DOHH2 (cell line): ENCODE measurements around the gene IQSEC3.
"Not testable (repeated sequence)": the region's sequence is repeated elsewhere in the genome, so short reads cannot be mapped to it uniquely, and the experiment has no call there.

Experiments
- H3F3A ChIP-seq: fragments of 200-600 bp; sonication (generic), shearing (Covaris generic); 2 replicates; pipeline ENCODE4 v1.6.0; 2016; ENCODE audit warnings: antibody characterized with exemption, mild to moderate bottlenecking; ENCODE audit not compliant: control insufficient read depth, insufficient read depth
- H3K27ac ChIP-seq: fragments of 200-600 bp; sonication (generic); 2 replicates; pipeline ENCODE4 v1.5.1; 2014; ENCODE audit warnings: low read depth, mild to moderate bottlenecking, low read length, moderate library complexity
- H3K27me3 ChIP-seq: fragments of 200-600 bp; sonication (generic); 2 replicates; pipeline ENCODE4 v1.6.1; 2014; ENCODE audit warnings: mild to moderate bottlenecking, low read length, mixed read lengths; ENCODE audit not compliant: control insufficient read depth
- H3K36me3 ChIP-seq: fragments of 200-600 bp; sonication (generic); 2 replicates; pipeline ENCODE4 v1.6.1; 2014; ENCODE audit warnings: mild to moderate bottlenecking, low read length, moderate library complexity, mixed read lengths; ENCODE audit not compliant: control insufficient read depth
- H3K4me1 ChIP-seq: fragments of 200-600 bp; sonication (generic); 2 replicates; pipeline ENCODE4 v1.6.1; 2014; ENCODE audit warnings: mild to moderate bottlenecking, low read length, mixed read lengths; ENCODE audit not compliant: control insufficient read depth
- H3K4me2 ChIP-seq: fragments of 200-600 bp; sonication (generic); 2 replicates; pipeline ENCODE4 v1.6.0; 2014; ENCODE audit warnings: mild to moderate bottlenecking, low read length, moderate library complexity
- H3K4me3 ChIP-seq: fragments of 200-600 bp; sonication (generic); 2 replicates; pipeline ENCODE4 v1.5.1; 2014; ENCODE audit warnings: mild to moderate bottlenecking, low read length, mixed read lengths
- H3K79me2 ChIP-seq: fragments of 200-600 bp; sonication (generic); 2 replicates; pipeline ENCODE4 v1.6.1; 2014; ENCODE audit warnings: mild to moderate bottlenecking, low read length, mixed read lengths; ENCODE audit not compliant: control insufficient read depth
- H3K9me2 ChIP-seq: fragments of 200-600 bp; sonication (generic); replicated peaks from 2 replicates; pipeline ENCODE4 v1.6.1; 2014; ENCODE audit warnings: mild to moderate bottlenecking, low read length, mixed read lengths; ENCODE audit not compliant: control insufficient read depth
- H3K9me3 ChIP-seq: fragments of 200-600 bp; sonication (generic); 2 replicates; pipeline ENCODE4 v1.6.1; 2014; ENCODE audit warnings: antibody characterized with exemption, low read length, mixed read lengths; ENCODE audit not compliant: control insufficient read depth, insufficient read depth
- H4K20me1 ChIP-seq: fragments of 200-600 bp; sonication (generic); 2 replicates; pipeline ENCODE4 v1.6.0; 2014; ENCODE audit warnings: low read depth, mild to moderate bottlenecking, antibody characterized with exemption, low read length, moderate library complexity; ENCODE audit not compliant: control insufficient read depth, insufficient read depth
- EZH2phosphoT487 ChIP-seq: fragments of 200-600 bp; sonication (generic); IDR thresholded peaks from 2 replicates; pipeline ENCODE4 v1.6.1; 2017; ENCODE audit warnings: borderline replicate concordance, mild to moderate bottlenecking, antibody characterized with exemption, low read length, moderate library complexity, mixed read lengths
- TF ChIP-seq, protein P1 (sequence below): fragments of 200-600 bp; sonication (generic); IDR thresholded peaks from one replicate; pipeline ENCODE4 v1.5.1; 2014; ENCODE audit warnings: antibody characterized with exemption, mild to moderate bottlenecking, low read depth, low read length; ENCODE audit not compliant: poor library complexity, severe bottlenecking

Gene IQSEC3

DNA sequence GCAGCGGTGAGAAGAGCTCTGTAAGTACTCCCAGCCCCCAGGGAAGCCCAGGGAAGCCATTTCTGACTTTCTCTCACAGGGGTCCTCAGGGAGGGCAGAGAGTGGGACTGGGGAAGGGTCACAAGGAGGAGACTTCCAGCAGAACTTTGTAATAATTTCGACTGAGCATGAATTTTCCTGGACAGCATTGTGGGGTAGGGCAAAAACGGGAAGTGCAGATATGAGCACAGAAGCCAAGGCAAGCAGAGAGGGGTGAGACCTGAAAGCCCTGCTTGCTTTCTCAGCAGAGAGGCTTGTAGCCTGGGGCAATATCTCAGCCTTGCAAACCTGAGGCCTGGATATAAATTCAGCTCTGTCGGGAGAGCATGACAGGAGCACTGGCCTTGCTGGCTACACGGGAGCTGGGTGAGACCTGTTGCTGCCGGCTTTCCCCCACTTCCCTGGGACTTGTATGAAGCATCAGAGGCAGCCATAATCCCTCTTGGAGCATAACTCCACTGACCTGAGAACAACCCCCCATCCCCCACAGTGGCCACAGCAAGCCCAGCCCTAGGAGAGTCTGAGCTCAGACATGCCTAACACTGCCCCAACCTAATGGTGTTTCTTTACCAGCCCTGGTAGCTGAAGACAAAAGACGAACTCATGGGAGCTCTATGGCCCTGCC lies 9.8 kb upstream of the IQSEC3 start:
- Histone ChIP-seq H3K79me2 (no peaks in the 10 kb centered on the region), H3K9me2 (no peaks in the 10 kb centered on the region), H3K36me3 (no peaks in the 10 kb centered on the region), H3F3A (no peaks in the 10 kb centered on the region), H3K4me1 (no peaks in the 10 kb centered on the region), H3K27ac (no peak overlapping the region), H3K4me3 (no peak overlapping the region), H3K9me3 (no peaks in the 10 kb centered on the region), H3K27me3 (peaks cover 18% of the 10 kb centered on the region), H4K20me1 (no peaks in the 10 kb centered on the region), H3K4me2 (no peak overlapping the region)
- no peak for TF ChIP-seq EZH2phosphoT487
- TF ChIP-seq, protein P1, sequence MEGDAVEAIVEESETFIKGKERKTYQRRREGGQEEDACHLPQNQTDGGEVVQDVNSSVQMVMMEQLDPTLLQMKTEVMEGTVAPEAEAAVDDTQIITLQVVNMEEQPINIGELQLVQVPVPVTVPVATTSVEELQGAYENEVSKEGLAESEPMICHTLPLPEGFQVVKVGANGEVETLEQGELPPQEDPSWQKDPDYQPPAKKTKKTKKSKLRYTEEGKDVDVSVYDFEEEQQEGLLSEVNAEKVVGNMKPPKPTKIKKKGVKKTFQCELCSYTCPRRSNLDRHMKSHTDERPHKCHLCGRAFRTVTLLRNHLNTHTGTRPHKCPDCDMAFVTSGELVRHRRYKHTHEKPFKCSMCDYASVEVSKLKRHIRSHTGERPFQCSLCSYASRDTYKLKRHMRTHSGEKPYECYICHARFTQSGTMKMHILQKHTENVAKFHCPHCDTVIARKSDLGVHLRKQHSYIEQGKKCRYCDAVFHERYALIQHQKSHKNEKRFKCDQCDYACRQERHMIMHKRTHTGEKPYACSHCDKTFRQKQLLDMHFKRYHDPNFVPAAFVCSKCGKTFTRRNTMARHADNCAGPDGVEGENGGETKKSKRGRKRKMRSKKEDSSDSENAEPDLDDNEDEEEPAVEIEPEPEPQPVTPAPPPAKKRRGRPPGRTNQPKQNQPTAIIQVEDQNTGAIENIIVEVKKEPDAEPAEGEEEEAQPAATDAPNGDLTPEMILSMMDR: no peak

DNA sequence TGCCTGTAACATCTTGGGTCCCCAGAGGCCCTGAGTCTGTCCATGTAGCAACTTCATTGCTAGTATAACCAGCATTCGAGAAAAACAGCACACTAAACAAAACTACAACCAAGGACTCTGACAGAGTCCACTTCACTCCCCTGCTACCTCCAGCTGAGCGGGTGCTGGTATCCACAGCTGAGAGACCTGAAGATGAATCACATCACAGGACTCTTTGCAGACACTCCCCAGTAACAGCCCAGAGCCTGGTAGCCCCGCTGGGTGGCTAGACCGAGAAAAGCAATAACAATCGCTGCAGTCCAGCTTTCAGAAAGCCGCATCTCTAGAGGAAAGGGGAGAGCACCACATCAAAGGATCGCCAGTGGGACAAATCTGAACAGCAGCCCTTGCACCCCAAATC lies 9.0 kb upstream of the IQSEC3 start:
- Histone ChIP-seq H3K27me3 (peaks cover 17% of the 10 kb centered on the region), H3K9me3 (no peaks in the 10 kb centered on the region), H4K20me1 (no peaks in the 10 kb centered on the region), H3K36me3 (no peaks in the 10 kb centered on the region), H3K4me3 (no peak overlapping the region), H3K4me2 (no peak overlapping the region), H3K79me2 (no peaks in the 10 kb centered on the region), H3K27ac (no peak overlapping the region), H3K4me1 (no peaks in the 10 kb centered on the region), H3K9me2 (no peaks in the 10 kb centered on the region), H3F3A (no peaks in the 10 kb centered on the region)
- TF ChIP-seq EZH2phosphoT487: no peak
- TF ChIP-seq, protein P1: no peak

DNA sequence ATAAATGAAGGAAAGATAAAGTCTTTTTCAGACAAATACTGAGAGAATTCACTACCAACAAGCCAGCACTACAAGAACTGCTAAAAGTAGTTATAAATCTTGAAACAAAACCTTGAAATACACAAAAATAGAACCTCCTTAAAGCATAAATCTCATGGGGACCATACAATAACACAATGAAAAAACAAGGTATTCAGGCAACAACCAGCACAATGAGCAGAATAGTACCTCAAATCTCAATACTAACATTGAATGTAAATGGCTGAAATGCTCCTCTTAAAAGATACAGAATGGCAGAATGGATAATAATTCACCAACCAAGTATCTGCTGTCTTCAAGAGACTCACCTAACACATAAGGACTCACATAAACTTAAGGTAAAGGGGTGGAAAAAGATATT lies 7.7 kb upstream of the IQSEC3 start:
- H3K4me2 ChIP-seq: no peak overlapping the region
- H3K27ac ChIP-seq: no peak overlapping the region
- H3K36me3 ChIP-seq: no peaks in the 10 kb centered on the region
- H3K4me3 ChIP-seq: no peak overlapping the region
- peaks cover 11% of the 10 kb centered on the region for H3K27me3 ChIP-seq
- no peak for TF ChIP-seq EZH2phosphoT487
- TF ChIP-seq, protein P1: no peak
- no peaks in the 10 kb centered on the region for H3K9me3 ChIP-seq
- H3F3A ChIP-seq: no peaks in the 10 kb centered on the region
- H4K20me1 ChIP-seq: no peaks in the 10 kb centered on the region
- H3K9me2 ChIP-seq: no peaks in the 10 kb centered on the region
- H3K4me1 ChIP-seq: no peaks in the 10 kb centered on the region
- no peaks in the 10 kb centered on the region for H3K79me2 ChIP-seq

DNA sequence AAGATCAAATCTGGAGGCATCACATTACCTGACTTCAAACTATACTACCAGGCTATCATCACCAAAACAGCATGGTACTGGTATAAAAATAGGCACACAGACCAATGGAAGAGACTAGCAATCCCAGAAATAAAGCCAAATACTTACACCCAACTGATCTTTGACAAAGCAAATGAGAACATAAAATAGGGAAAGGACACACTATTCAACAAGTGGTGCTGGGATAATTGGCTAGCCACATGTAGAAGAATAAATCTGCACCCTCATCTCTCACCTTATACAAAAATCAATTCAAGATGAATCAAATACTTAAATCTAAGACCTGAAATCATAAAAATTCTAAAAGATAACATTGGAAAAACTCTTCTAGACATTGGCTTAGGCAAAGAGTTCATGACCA lies 4.7 kb upstream of the IQSEC3 start:
- H3K27ac ChIP-seq, H3K9me2 ChIP-seq, H4K20me1 ChIP-seq, H3F3A ChIP-seq, H3K9me3 ChIP-seq, H3K36me3 ChIP-seq, H3K27me3 ChIP-seq, H3K4me1 ChIP-seq, H3K4me2 ChIP-seq, H3K4me3 ChIP-seq, H3K79me2 ChIP-seq: not testable (repeated sequence)

DNA sequence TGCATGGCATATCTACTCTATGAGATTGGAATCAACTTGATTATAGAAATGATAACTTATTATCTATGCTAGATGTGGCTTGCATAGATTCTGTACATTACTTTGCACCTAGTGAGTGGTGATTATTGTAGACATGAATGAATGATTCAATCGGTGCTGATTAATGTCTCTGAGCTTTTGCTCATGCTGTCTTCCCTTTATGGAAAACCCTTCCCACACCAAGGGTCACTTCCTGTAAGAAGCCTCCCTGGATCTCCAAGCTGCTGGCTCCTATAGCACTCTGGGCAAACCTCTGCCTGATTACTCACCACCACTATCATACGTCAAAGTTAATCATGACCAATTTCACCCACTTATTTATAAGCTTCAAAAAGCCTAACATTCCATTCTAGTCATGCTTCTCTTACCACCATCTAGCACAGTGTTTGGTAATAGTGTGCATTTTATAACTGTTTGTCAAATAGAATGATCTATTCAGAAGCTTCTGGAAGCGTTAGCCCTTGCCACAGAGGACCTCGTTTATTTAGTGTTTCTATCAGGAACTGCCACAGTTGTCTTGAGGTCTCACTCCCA lies 990 bp upstream of the IQSEC3 start:
- not testable (repeated sequence) for H3K4me3 ChIP-seq, H3K9me3 ChIP-seq, H3K4me1 ChIP-seq, H3K36me3 ChIP-seq, H3K9me2 ChIP-seq, H4K20me1 ChIP-seq, H3K4me2 ChIP-seq, H3K27ac ChIP-seq, H3K79me2 ChIP-seq, H3F3A ChIP-seq, H3K27me3 ChIP-seq
